WTC11 (cell line): ENCODE results near the gene BTBD9. TPM values are rescaled to one million over a fixed set of nuclear protein-coding genes. Genes with fewer than 3 reads are reported as not detected.

Experiments used
- ATAC-seq: fragments of 200-7000 bp; cut with Tn5 transposase; 2 replicates; pipeline ENCODE4 v1.10.0; 2021; ENCODE audit warnings: mild to moderate bottlenecking, moderate library complexity
- CTCF ChIA-PET: fragments of 300-600 bp; sonication (Branson Sonifier 250); formaldehyde crosslinking; loops from one replicate; lab custom pipeline; 2021; ENCODE audit warnings: antibody characterized with exemption; lab: Charles Lee
- POLR2A ChIA-PET: fragments of 350-600 bp; sonication (Branson Sonifier 250); formaldehyde crosslinking; loops from one replicate; lab custom pipeline; 2021; ENCODE audit warnings: antibody characterized with exemption; lab: Charles Lee
- DNase-seq: peaks from one replicate; pipeline ENCODE4 v3.0.0; 2021; ENCODE audit warnings: low spot score
- H3K27ac Mint-ChIP-seq: 2 replicates; pipeline ENCODE4 v1.8.0; 2021; ENCODE audit warnings: mixed read lengths
- H3K27me3 Mint-ChIP-seq: 2 replicates; pipeline ENCODE4 v1.8.0; 2021; ENCODE audit warnings: low read depth, mild to moderate bottlenecking, moderate library complexity, mixed read lengths
- H3K36me3 Mint-ChIP-seq: 2 replicates; pipeline ENCODE4 v1.8.0; 2021; ENCODE audit warnings: mixed read lengths
- H3K4me1 Mint-ChIP-seq: 2 replicates; pipeline ENCODE4 v1.8.0; 2022; ENCODE audit warnings: mixed read lengths
- H3K4me3 Mint-ChIP-seq: 2 replicates; pipeline ENCODE4 v1.8.0; 2021; ENCODE audit warnings: mild to moderate bottlenecking, moderate library complexity, mixed read lengths
- H3K9me3 Mint-ChIP-seq: 2 replicates; pipeline ENCODE4 v1.8.0; 2021; ENCODE audit warnings: mixed read lengths
- CBFB ChIP-seq: sonication (generic); formaldehyde crosslinking; IDR thresholded peaks from 2 replicates; pipeline ENCODE4 v1.8.1; 2022; ENCODE audit warnings: mild to moderate bottlenecking, low read depth, missing genetic modification reagents
- CREB1 ChIP-seq: sonication (generic); formaldehyde crosslinking; IDR thresholded peaks from 2 replicates; pipeline ENCODE4 v1.8.0; 2023; ENCODE audit warnings: mild to moderate bottlenecking, missing genetic modification reagents
- CTCF ChIP-seq: fragments of 200-600 bp; IDR thresholded peaks from 2 replicates; pipeline ENCODE4 v1.8.0; 2022; ENCODE audit warnings: antibody characterized with exemption
- ELF4 ChIP-seq: sonication (generic); formaldehyde crosslinking; IDR thresholded peaks from 2 replicates; pipeline ENCODE4 v1.8.1; 2022; ENCODE audit warnings: low read depth, mild to moderate bottlenecking, moderate library complexity, missing genetic modification reagents
- FOXJ3 ChIP-seq: sonication (generic); formaldehyde crosslinking; IDR thresholded peaks from 2 replicates; pipeline ENCODE4 v1.9.0; 2021; ENCODE audit warnings: missing genetic modification reagents, mild to moderate bottlenecking, borderline replicate concordance
- FOXK1 ChIP-seq: sonication (generic); formaldehyde crosslinking; IDR thresholded peaks from 2 replicates; pipeline ENCODE4 v1.8.0; 2022; ENCODE audit warnings: mild to moderate bottlenecking, moderate library complexity, missing genetic modification reagents
- JUN ChIP-seq: sonication (generic); formaldehyde crosslinking; IDR thresholded peaks from 2 replicates; pipeline ENCODE4 v1.8.0; 2023; ENCODE audit warnings: mild to moderate bottlenecking, missing genetic modification reagents
- RORB ChIP-seq: fragments of 250-450 bp; sonication (Bioruptor Pico); IDR thresholded peaks from 2 replicates; pipeline ENCODE4 v1.9.0; 2021; ENCODE audit warnings: mild to moderate bottlenecking
- SP1 ChIP-seq: sonication (generic); formaldehyde crosslinking; conservative IDR thresholded peaks from 2 replicates; pipeline ENCODE4 v1.8.1; 2022; ENCODE audit warnings: missing genetic modification reagents
- ZMAT4 ChIP-seq: fragments of 250-450 bp; sonication (Bioruptor Pico); IDR thresholded peaks from 2 replicates; pipeline ENCODE4 v1.9.0; 2021; ENCODE audit warnings: mild to moderate bottlenecking
- ZNF138 ChIP-seq: sonication (generic); formaldehyde crosslinking; conservative IDR thresholded peaks from 2 replicates; pipeline ENCODE4 v1.8.1; 2022; ENCODE audit warnings: mild to moderate bottlenecking, moderate library complexity, missing genetic modification reagents
- ZNF263 ChIP-seq: sonication (generic); formaldehyde crosslinking; IDR thresholded peaks from 2 replicates; pipeline ENCODE4 v1.8.1; 2022; ENCODE audit warnings: low read depth, mild to moderate bottlenecking, moderate library complexity, missing genetic modification reagents
- ZNF281 ChIP-seq: sonication (generic); formaldehyde crosslinking; IDR thresholded peaks from 2 replicates; pipeline ENCODE4 v1.8.0; 2023; ENCODE audit warnings: mild to moderate bottlenecking, missing genetic modification reagents
- ZNF396 ChIP-seq: fragments of 250-450 bp; sonication (Bioruptor Pico); IDR thresholded peaks from 2 replicates; pipeline ENCODE4 v1.8.0; 2021; ENCODE audit warnings: mild to moderate bottlenecking, moderate library complexity, borderline replicate concordance
- ZNF423 ChIP-seq: fragments of 250-450 bp; sonication (Bioruptor Pico); IDR thresholded peaks from 2 replicates; pipeline ENCODE4 v2.1.2; 2022; ENCODE audit warnings: mild to moderate bottlenecking, moderate library complexity
- ZNF671 ChIP-seq: fragments of 250-450 bp; sonication (Bioruptor Pico); IDR thresholded peaks from 2 replicates; pipeline ENCODE4 v1.8.0; 2021; ENCODE audit warnings: mild to moderate bottlenecking
- total RNA-seq: library from RNA; stranded (reverse); gene quantifications from 3 replicates; pipeline ENCODE4 v1.2.3, GENCODE V29; 2021
- TF ChIP-seq, protein P1 (sequence below): sonication (generic); formaldehyde crosslinking; IDR thresholded peaks from 2 replicates; pipeline ENCODE4 v1.8.0; 2022; ENCODE audit warnings: mild to moderate bottlenecking, missing genetic modification reagents
- TF ChIP-seq, protein P2 (sequence below): sonication (generic); formaldehyde crosslinking; IDR thresholded peaks from 2 replicates; pipeline ENCODE4 v1.8.0; 2023; ENCODE audit warnings: missing genetic modification reagents
- TF ChIP-seq, protein P3 (sequence below): fragments of 250-450 bp; sonication (Bioruptor Pico); conservative IDR thresholded peaks from 2 replicates; pipeline ENCODE4 v1.9.0; 2021; ENCODE audit warnings: mild to moderate bottlenecking
- TF ChIP-seq, protein P4 (sequence below): fragments of 250-450 bp; sonication (Bioruptor Pico); IDR thresholded peaks from 2 replicates; pipeline ENCODE4 v1.9.0; 2021; ENCODE audit warnings: mild to moderate bottlenecking
- TF ChIP-seq, protein P5 (sequence below): fragments of 250-450 bp; sonication (Bioruptor Pico); IDR thresholded peaks from 2 replicates; pipeline ENCODE4 v1.8.0; 2021; ENCODE audit warnings: mild to moderate bottlenecking

The BTBD9 gene
- total RNA-seq, 1 experiment from 2014 or later, result 4.2 TPM

GRCh38 chr6:38341496-38341895 is 298.2 kb downstream of the BTBD9 start (continued):
- TF ChIP-seq, protein P1, sequence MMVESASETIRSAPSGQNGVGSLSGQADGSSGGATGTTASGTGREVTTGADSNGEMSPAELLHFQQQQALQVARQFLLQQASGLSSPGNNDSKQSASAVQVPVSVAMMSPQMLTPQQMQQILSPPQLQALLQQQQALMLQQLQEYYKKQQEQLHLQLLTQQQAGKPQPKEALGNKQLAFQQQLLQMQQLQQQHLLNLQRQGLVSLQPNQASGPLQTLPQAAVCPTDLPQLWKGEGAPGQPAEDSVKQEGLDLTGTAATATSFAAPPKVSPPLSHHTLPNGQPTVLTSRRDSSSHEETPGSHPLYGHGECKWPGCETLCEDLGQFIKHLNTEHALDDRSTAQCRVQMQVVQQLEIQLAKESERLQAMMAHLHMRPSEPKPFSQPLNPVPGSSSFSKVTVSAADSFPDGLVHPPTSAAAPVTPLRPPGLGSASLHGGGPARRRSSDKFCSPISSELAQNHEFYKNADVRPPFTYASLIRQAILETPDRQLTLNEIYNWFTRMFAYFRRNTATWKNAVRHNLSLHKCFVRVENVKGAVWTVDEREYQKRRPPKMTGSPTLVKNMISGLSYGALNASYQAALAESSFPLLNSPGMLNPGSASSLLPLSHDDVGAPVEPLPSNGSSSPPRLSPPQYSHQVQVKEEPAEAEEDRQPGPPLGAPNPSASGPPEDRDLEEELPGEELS (CRISPR knock-in tag), result no peak
- no peak for TF ChIP-seq ZMAT4 (CRISPR knock-in tag)
- no peak for TF ChIP-seq SP1 (CRISPR knock-in tag)
- no peak for TF ChIP-seq ZNF671 (CRISPR knock-in tag)
- no peak for TF ChIP-seq RORB
- no peak for TF ChIP-seq JUN
- no peak for TF ChIP-seq CBFB (CRISPR knock-in tag)
- TF ChIP-seq, protein P2, sequence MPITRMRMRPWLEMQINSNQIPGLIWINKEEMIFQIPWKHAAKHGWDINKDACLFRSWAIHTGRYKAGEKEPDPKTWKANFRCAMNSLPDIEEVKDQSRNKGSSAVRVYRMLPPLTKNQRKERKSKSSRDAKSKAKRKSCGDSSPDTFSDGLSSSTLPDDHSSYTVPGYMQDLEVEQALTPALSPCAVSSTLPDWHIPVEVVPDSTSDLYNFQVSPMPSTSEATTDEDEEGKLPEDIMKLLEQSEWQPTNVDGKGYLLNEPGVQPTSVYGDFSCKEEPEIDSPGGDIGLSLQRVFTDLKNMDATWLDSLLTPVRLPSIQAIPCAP (CRISPR knock-in tag), result no peak
- TF ChIP-seq FOXK1, result no peak

DNA sequence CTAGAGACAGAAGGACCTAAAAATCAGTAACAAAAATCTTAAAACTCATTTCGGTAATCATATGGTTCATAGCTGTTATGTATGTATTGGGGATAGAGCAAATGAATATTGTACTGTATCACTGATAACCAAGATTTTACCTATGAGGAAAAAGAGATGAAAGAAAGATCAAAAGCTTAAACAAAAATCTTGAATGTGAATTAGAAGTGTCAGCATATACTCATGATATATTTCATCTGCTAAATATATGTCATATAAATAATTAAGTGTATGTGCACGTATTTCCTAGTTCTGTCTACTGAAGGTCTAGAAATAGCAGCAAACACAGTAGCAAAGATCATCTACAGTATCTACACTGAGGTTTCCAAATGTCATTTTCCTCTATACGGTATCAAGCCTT is 299.8 kb downstream of the BTBD9 start:
- peaks cover 10% of the 10 kb centered on the region for H3K4me1 Mint-ChIP-seq
- ATAC-seq, result no peak
- H3K9me3 Mint-ChIP-seq, result peaks cover 2% of the 10 kb centered on the region
- CTCF ChIA-PET, result no interaction called here
- H3K27me3 Mint-ChIP-seq, result no peaks in the 10 kb centered on the region
- H3K36me3 Mint-ChIP-seq, result peaks cover 1% of the 10 kb centered on the region; the same call in 1 of the 2 replicates
- POLR2A ChIA-PET, result no interaction called here
- DNase-seq, result no peak
- H3K27ac Mint-ChIP-seq, result no peak overlapping the region
- H3K4me3 Mint-ChIP-seq, result no peak overlapping the region
- TF ChIP-seq ZNF263 (CRISPR knock-in tag) (no peak), ZNF138 (CRISPR knock-in tag) (no peak), ZNF396 (CRISPR knock-in tag) (no peak), CTCF (no peak), CREB1 (CRISPR knock-in tag) (no peak), FOXJ3 (no peak), ZNF281 (CRISPR knock-in tag) (no peak), ELF4 (CRISPR knock-in tag) (no peak), FOXK1 (no peak), ZNF423 (no peak)
- TF ChIP-seq, protein P3, sequence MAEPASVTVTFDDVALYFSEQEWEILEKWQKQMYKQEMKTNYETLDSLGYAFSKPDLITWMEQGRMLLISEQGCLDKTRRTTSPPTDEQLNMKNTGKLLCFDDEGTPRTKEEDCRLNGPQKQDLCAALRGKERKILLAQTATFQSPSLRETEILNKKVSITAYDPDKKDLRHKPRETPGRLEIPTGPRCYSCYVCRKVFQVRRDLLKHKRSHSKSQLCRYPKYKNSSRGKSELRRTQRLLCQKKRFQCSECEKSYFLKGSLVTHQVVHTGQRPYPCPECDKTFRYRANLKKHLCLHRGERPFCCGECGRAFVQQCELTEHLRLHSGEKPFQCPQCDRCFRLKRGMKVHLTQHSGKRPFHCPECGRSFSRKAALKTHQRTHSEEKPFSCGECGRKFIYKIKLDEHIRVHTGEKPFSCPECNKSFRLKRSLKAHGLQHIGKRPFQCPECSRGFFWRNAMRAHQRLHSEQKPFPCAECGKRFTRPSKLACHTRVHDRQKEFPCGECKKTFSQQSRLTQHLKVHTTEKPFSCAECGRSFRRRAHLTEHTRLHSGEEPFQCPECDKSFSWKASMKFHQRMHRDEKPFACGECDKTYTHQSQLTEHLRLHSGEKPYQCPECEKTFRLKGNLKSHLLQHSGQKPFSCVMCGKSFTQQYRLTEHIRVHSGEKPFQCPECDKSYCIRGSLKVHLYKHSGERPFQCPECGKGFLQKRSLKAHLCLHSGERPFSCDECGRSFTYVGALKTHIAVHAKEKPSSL (CRISPR knock-in tag), result no peak
- TF ChIP-seq, protein P2 (CRISPR knock-in tag), result no peak
- TF ChIP-seq, protein P4, sequence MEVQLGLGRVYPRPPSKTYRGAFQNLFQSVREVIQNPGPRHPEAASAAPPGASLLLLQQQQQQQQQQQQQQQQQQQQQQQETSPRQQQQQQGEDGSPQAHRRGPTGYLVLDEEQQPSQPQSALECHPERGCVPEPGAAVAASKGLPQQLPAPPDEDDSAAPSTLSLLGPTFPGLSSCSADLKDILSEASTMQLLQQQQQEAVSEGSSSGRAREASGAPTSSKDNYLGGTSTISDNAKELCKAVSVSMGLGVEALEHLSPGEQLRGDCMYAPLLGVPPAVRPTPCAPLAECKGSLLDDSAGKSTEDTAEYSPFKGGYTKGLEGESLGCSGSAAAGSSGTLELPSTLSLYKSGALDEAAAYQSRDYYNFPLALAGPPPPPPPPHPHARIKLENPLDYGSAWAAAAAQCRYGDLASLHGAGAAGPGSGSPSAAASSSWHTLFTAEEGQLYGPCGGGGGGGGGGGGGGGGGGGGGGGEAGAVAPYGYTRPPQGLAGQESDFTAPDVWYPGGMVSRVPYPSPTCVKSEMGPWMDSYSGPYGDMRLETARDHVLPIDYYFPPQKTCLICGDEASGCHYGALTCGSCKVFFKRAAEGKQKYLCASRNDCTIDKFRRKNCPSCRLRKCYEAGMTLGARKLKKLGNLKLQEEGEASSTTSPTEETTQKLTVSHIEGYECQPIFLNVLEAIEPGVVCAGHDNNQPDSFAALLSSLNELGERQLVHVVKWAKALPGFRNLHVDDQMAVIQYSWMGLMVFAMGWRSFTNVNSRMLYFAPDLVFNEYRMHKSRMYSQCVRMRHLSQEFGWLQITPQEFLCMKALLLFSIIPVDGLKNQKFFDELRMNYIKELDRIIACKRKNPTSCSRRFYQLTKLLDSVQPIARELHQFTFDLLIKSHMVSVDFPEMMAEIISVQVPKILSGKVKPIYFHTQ (CRISPR knock-in tag), result no peak
- TF ChIP-seq, protein P5, sequence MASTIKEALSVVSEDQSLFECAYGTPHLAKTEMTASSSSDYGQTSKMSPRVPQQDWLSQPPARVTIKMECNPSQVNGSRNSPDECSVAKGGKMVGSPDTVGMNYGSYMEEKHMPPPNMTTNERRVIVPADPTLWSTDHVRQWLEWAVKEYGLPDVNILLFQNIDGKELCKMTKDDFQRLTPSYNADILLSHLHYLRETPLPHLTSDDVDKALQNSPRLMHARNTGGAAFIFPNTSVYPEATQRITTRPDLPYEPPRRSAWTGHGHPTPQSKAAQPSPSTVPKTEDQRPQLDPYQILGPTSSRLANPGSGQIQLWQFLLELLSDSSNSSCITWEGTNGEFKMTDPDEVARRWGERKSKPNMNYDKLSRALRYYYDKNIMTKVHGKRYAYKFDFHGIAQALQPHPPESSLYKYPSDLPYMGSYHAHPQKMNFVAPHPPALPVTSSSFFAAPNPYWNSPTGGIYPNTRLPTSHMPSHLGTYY (CRISPR knock-in tag), result no peak
